ENCODE measurements around the gene ACCSL.

ACCSL gene

DNA sequence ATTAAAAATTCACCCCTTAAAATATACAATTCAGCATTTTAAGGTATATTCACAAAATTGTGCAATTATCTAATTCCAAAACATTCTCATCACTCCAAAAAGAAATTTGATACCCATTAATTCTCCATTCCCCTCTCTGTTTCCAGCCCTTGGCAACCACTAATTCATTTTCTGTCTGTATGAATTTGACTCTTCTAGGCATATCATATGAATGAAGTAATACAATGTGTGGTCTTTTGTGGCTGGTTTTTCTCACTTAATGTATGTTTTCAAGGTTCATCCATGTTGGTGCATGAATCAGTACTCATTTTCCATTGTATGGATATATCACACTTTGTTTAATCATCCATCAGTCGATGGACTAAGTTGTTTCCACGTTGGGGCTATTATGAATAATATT lies 29.0 kb upstream of the ACCSL start:
- no peak for DNase-seq

DNA sequence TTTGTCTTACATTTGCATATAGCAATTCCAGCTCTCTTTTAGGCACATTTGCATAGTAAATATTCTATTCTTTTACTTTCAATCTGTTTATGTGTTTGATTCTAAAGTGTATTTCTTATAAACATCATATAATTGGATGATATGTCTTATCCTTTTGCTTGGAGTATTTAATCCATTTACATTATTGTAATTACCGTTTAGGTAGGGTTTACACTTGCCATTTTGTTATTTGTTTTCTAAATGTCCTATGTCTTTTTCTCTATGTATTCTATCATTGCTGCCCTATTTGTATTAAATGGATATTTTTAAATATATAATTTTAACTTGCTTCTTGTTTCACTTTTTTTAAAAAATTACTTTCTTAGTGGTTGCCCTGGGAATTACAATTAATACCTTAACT lies 22.8 kb upstream of the ACCSL start:
- no peak for DNase-seq

DNA sequence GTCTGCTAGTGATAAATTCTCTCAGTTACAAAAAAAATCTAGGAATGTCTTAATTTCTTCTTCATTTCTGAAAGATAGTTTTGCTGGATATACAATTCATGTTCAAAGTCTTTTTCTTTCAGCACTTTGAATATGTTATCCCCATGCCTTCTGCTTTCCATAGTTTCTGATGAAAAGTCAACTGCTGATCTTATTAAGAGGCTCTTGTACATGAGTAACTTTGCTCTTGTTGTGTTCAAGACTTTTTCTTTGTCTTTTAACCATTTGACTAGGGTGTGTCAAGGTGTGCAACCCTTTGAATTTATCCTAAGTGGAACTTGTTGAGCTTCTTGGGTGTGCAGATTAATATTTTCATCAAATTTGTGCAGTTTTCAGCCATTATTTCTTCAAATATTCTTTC lies 22.1 kb upstream of the ACCSL start:
- no peak for DNase-seq

DNA sequence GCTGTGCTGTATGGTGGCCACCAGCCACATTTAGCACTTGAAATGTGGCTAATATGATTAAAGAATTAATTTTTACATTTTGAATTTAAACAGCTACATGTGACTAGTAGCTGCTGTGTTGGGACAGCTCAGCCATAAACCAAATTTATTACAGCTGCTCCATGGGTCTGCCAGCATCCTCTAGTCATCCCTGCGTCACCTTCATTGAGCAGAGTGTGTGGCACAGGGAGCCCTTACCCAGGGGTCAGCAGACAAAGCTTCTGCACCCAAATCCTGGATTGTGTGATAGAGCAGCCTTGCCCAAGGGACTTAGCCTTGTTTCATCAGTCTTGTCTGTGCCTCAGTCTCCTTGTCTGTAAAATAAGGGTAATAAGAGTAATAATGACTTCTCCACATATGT lies 19.4 kb upstream of the ACCSL start:
- DNase-seq = no peak

DNA sequence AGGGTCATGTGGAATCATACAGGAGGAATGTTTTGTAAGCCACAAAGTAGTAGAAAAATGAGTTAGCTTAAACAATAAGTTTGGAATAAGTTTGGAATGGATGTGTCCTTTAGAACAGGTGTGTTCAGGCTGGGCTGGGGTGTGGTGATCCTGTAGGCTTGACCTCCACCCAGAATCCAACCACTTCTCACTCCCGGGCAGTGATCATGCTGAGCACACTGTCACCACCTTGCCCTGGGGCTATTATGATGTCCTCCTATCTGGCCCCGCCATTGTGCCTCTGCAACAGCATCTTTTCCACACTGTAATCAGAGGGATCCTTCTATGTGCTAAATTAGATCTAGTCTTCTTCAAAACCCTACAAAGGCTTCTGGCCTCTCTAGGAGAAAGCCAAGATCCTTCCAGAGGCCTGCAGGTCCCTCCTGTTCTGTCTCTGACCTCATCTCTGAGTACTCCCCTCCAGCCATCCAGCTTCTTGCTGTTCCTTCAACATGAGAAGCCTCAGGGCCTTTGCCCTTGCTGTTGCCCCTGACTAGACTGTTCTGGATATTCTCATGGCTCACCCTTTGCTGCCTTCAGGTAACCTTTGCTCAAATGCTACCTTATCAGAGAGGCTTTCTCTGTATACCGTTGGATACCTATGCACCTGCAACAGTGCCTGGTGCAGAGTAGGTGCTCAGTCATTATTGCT lies 18.8 kb upstream of the ACCSL start:
- no peak for DNase-seq

DNA sequence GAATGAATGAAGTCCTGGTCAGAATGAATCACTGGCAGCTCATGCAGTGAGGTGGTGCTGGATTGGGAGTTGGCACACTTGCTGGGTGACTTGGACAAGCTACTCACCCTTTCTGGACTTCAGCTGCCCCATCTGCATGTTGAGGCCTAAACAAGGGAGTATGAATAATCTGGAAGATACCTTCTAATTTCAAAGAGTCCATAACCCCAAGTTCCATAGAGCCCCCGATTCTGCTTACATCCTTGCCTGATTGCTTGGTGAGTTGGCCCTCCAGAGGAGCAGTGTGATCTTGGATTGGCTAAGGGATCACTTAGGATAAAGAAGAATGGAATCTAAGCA lies 18.3 kb upstream of the ACCSL start:
- no peak for DNase-seq

DNA sequence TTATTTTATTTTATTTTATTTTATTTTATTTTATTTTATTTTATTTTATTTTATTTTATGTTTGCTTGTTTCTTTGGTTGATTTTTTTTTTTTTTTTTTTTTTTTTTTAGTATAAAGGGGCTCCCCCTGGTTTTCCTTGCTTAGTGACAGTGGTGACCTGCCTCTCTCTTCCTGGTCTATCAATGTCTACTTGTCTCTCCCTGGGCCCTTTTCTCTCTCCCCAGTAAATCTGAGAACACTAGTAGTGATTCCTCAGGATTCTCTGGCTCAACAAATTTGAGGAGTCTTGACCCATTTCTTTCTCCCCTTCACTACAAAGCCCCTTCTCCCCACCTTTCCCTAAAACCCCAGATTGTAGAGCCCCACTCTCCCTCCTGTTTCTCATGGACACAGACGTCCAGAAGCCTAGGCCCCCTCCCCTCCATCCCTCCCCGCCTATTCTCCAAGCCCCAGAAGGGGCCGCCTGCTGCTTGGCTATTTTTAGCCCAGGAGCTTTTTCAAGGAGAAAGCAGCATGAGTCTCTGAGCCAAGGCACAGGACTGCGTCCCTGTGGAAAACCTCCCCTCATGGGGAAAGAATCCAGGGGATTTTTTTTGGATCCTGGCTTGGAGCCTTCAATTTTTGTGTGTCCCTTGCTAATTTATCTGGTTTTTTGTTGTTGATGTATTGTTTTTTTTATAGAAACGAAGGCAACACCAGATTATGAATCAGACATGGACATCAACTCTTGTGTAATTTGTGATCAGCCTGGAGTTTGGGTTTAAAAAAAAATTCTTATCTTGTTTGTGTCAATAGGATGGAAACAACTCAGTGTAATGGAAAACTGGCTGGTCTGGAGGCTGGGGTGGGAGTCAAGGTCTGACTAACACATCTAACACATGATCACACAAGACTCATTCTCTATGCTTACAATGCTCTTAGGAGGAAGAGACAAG lies 17.5 kb upstream of the ACCSL start:
- no peak for DNase-seq

DNA sequence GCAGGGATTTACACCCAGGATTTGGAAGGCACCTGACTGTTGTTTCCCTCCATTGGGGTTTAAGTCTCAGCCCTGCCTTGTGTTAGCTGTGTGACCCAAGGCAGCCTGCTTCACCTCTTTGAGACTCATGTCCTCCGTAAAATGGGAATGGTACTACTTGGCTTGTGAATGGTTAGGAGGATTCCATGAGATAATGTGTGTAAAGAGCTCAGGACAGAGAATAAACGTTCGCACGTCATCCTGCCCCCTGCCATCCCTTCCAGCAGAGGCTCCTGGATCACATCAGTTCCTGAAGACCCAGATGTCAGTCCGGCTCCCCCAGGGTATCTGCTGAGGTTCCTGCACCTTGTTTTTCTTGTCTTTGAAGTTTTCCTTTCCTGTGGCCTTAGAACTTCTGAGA lies 16.8 kb upstream of the ACCSL start:
- DNase-seq = no peak

DNA sequence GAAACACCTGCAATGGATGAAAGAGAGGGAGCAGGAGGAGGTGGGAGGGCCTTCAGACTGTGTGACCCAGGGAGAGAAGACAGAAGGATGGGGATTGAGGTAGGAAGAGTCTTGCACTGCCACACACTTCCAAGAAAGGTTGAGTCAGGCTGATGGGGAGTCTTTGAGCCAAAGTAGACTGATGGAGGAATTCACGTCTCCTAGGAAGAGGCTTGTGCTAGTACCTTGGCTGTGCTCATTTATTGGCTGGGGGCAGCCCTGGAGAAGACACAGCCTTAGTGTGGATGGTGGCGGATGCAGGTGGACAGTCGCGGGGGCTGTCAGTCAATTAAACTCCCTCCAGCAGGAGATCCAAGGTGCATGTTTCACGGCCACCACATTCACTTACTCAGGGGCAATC lies 16.2 kb upstream of the ACCSL start:
- DNase-seq = no peak

DNA sequence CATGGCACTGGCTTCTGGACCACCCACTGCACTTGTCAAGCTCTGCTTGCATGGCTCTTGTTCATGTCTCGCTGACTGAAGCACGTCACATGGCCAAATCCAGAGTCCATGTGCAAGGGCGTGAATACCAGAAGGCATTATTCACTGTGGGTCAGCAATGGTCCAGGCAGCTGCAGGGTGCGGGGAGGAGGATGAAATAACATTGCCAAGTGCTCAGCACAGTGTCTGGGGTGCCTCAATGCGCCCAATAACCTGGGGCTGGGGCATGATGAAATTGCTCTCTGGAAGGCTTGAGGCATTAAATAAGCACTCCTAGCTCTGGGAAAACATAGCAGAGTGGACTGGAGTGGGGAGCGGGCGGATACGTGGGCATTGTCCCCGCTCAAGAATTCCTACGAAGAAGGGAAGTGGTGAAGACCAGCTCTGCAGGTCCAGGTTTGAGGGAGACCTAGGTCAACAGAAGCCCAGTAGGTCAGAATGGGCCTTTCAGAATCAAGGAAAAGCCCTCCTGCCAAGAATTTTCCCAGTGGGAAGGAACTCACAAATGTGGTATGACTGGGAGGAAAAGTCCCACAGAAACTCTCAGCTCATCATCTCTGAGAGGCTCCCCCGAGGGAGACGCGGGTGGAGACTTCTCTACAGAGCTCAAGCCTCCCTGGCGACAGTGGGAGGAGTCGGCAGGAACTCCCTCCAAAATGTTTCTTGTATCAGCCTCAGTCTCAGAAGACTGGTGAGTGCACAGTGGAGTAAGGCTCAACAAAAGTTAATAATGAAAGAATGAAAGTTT lies 15.3 kb upstream of the ACCSL start:
- no peak for DNase-seq

DNA sequence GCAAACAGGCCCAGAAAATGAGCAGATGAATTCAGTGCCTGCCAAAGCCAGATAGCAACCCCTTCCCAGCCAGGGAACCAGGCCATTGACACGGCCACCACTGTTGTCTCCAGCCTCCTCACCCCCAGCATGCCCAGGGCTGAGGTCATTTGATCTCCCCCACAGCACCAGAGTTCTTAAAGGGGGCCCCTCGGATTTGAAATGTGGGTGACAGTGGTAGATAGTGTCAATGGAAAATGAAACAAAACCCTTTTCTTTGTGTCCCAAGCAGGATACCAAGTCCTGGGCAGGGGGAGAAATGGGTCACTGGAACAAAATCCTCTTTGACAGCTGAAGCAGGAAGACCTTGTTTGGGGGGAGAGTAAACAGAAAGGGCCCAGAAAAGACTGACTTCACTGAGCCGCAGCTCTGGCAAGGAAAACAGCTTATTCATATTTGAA lies 14.3 kb upstream of the ACCSL start:
- DNase-seq = no peak

DNA sequence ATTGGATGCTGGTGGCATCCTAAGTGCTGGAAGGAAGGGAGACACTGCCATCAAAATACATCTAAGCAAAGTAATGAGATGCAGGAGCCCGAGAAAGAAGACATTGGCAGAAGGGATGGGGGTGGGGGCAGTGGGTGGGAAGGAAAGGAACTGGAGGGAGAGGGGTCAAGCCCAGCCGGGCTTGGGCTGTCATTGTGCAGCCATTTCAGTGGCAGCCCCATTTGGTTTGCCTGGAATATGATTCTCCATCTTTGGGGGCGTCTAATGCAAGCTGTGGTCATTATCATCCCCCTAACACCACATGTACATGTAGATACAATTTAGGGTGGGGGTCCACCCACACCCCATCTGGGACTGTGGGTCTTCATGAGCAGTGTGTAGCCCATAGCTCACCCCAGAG lies 13.9 kb upstream of the ACCSL start:
- no peak for DNase-seq

DNA sequence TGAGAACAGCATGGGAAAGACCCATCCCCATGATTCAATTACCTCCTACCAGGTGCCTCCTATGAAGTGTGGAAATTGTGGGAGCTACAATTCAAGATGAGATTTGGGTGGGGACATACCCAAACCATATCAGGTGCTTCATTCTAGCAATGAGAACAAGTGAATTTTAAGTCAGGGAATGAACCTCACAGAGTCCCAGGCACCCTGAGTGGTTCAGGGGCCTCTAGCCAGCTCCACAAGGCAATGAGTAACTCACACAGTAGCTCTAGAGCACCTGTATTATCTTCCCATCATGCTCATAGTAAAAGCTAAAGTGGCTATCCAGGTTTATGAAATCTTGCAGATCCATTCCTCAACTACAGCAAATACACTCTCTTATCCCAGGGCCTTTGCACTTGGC lies 13.1 kb upstream of the ACCSL start:
- DNase-seq = no peak

DNA sequence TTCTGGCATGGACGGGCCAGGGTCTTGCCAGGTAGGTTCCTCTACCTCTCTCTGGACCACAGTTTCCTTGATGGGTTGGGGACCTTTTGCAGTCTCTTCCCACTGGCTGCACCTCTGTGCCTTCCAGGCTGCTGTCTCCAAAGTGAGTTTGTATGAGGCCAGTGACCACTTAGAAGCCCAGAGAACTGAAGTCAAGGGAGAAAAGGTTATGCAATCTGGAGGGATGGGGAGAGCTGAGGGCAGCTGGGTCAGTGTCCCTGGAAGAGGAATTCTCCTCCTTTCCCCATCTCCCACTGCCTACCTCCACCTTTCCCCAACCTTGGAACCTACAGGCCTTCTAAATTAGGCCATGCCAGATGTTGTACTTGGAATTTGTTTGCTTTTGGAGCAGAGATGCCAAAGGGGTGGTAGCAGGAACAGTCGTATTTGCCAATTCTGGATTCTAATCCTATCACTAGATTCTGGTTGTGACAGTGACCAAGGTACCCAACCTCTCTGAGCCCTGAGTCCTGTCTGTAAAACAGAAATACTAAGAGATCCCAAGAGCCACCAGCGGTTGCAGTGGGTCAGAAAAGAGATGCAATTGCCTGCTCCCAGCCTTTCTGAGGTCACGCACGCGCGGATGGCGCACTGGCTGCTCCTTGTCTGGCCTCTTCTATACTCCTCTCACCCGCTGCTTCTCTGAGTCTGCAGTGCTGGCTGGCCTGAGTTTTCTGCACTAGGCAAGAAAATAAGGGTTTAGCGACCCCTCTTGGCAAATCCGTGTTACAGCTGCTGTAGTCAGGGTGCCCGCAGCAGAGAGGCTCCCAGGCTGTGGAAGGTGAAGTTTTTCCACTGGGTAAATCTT lies 10.7 kb upstream of the ACCSL start:
- DNase-seq = peak in 1 of 2 experiments; percentile 41

DNA sequence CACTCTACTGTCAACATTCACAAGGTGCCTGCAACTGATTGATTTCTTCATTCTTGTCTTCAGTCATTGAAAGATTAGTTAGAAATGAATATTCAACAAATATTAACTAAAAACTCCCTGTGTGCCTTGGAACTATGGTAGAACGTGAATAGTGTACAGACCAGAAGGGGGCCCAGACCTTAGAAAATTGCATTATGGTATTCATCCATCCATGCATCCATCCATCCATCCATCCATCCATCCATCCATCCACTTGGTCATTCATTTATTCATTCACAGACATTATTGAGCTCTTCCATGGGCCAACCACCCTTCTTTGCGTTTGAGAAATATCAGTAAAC lies 10.2 kb upstream of the ACCSL start:
- no peak for DNase-seq

DNA sequence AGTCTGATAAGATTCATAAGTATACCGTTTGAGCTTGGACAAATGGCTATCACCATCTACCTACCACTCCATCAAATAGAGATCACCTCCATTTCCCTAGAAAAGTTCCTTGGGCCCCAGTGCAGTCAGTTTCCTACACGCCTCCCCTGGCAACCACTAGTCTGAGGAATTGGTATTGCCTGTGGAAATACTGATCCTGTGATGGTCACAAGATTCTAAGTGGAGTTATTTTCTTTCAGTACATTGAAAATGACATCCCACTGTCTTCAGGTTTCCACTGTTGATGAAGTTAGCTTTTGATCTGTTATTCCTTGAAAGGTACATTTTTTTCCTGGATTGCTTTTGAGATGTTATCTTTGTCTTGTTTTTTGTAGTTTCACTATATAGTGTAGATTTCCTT lies 4.6 kb upstream of the ACCSL start:
- DNase-seq = no peak

DNA sequence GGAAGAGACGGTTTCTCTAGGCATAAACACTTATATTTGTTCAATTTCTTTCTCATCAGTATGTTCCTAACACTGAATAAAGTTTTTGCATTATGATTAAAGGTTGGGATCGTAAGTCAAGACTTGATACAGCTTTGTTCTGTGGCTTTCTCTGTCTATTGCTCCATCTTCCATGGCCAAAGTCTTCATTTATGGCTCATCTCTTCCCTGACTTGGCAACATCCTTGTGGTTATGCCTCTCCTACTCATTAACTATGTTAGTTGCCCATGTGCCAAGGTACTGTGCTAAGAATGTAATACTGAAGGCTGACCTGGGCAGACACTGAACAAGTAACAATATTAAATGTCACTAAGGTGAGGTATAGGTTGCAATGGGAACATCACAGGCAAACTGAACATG lies 1.6 kb upstream of the ACCSL start:
- no peak for DNase-seq

DNA sequence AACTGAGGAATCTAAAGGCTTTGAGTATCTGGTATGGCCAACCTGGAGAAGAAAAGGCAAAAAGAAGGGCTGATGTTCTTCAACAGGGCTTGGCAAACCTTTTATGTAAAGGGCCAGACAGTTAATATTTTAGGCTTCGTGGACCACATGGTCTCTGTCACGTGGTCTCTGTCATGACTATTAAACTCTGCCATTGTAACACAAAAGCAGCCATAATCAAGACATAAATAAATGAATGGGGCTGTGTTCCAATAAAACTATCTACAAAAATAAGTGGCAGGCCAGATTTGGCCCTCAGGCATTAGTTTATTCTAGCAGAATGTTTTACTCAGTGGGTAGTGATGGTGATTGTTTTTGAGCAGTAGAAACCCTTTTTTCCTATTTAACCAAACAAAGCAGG lies 483 bp upstream of the ACCSL start:
- DNase-seq = no peak

DNA sequence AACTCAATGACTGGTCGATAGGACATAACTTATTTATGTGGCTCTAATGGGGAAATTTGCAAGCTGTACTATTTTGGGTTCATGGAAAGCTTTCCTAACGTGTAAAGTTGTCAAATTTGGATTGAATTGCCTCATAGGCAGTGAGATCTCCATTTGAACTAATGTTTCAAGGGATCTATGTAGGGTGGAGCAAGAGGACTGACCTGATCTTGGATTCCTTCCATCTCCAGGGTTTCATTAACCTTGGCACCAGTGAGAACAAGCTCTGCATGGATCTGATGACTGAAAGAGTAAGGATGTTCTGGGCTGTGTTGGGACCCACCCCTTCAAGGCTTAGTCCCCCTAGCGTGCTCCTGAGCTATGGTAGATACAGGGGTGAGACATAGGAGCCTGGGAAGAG lies 2.1 kb downstream of the ACCSL start:
- no peak for DNase-seq

DNA sequence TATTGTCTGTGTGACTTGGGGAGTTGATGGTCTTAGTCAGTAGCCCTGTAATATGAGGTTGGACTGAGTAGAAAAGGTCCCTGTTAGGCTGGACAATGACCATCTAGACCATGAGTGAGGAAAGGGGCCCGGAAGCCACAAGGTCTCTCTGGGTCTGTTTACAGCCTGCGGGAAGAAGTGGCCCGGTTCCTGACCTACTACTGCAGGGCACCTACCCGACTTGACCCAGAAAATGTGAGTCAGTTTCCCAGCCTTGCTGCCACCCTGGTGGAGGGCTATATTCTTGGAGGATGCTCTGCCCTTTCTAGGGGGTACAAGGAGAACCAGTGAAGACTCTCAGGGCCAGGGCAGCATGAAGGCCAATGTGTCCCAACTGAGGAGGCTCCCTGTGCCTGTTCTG lies 3.4 kb downstream of the ACCSL start:
- no peak for DNase-seq

DNA sequence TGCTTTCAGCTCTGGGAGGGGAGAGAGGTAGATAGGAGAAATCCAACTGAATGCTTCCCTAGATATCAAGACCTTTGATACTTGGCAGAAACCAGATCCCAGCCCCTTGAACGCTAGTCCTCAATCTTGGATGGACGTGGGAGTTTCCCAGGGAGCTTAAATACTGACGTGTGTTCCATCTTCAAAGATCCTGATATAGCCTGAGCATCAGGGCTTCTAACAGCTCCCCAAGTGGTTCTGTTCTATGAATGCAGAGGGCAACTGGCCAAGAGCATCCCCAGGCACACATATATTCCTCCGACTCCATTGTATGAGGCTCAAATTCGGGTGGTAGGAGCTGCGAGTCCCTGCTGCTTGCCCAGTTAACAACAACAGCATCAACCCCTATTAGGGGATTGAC lies 9.6 kb downstream of the ACCSL start:
- no peak for DNase-seq

DNA sequence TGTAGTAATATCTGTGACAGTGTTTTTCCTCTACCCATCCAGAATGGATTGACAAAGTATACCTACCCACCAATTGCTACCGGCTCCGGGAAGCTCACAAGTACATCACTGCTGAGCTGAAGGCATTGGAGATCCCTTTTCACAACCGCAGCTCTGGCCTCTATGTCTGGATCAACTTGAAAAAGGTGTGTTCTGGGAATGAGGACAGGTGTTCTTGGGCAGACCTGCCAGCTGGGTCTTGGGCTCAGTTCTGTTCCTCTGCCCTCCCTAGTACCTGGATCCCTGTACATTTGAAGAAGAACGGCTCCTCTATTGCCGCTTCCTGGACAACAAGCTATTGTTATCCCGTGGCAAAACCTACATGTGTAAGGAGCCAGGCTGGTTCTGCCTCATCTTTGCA lies 10.5 kb downstream of the ACCSL start:
- DNase-seq = no peak

DNA sequence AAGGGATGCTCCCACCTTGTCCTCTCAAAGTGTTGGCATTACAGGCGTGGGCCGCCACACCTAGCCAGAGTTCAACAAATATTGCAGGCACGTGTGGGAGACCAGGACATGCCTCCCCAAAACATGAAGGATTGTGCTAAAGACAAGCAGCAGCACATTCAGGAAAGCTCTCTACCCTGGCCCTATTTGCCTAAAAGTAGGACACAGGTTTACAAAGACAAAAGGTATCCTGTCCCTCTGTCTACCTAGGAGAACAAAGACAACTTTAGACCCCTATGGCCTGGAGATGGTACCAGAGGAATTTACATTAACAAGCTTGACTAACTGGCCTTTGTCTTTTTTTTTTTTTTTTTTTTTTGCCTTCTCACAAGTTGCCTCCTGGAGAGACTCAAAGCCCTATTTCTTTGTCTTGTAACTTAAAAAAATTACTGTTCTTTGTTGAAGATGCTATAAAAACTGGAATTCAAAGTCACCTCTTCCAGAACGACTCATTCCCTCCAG lies 17.4 kb downstream of the ACCSL start:
- no peak for DNase-seq

Measured in cerebellar nuclear complex (tissue), 1 donor.